ENCODE data around the gene PCCA. TPM values are rescaled to one million over a fixed set of nuclear protein-coding genes. Genes with fewer than 3 reads are reported as not detected.

PCCA gene
- total RNA-seq, 4 donors from 2014 or later = 33.8 to 40.3 (median 39.0) TPM

DNA sequence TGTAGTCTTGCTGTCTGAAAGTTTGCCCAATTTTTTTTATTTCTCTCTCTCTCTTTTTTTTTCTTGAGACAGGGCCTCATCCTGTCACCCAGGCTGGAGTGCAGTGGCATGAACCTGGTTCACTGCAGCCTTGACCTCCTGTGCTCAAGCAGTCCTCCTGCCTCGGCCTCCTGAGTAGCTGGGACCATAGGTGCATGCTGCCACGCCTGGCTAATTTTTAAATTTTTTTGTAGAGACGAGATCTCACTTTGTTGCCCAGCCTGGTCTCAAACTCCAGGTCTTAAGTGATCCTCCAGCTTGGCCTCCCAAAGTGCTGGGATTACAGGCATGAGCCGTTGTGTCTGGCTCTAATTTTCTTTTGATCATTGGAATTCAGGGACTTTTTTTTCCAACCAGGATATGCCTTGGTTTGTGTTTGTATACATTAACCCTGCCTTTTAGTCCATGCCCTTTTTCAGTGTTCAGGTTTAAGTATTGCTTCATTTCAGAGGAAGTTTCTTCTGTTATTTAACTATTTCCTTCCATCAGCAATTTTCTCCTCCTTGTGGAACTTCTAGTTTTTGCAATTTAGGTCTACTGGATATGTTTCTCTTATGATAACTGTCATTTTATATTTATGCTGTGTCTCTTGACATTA is 201.4 kb downstream of the PCCA start:
- H3K36me3 ChIP-seq = peaks cover 0 to 5% (median 0%) of the 10 kb centered on the region in 4 donors
- WGBS = 92% methylated on average over 4 of the region's 4 CpGs
- no peaks in the 10 kb centered on the region for H3K4me1 ChIP-seq
- no peak overlapping the region for H3K4me3 ChIP-seq
- TF ChIP-seq, protein P1, sequence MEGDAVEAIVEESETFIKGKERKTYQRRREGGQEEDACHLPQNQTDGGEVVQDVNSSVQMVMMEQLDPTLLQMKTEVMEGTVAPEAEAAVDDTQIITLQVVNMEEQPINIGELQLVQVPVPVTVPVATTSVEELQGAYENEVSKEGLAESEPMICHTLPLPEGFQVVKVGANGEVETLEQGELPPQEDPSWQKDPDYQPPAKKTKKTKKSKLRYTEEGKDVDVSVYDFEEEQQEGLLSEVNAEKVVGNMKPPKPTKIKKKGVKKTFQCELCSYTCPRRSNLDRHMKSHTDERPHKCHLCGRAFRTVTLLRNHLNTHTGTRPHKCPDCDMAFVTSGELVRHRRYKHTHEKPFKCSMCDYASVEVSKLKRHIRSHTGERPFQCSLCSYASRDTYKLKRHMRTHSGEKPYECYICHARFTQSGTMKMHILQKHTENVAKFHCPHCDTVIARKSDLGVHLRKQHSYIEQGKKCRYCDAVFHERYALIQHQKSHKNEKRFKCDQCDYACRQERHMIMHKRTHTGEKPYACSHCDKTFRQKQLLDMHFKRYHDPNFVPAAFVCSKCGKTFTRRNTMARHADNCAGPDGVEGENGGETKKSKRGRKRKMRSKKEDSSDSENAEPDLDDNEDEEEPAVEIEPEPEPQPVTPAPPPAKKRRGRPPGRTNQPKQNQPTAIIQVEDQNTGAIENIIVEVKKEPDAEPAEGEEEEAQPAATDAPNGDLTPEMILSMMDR (IDR thresholded peaks at IDR 0.05) = no peak
- TF ChIP-seq POLR2A (IDR thresholded peaks at IDR 0.05; ENCODE audit: low read depth) (no peak), EP300 (IDR thresholded peaks at IDR 0.05) (no peak), POLR2AphosphoS5 (IDR thresholded peaks at IDR 0.05) (no peak)
- H3K27me3 ChIP-seq = no peaks in the 10 kb centered on the region
- intact Hi-C loops (cut with DNase I) = no loop called here
- no peak overlapping the region for H3K27ac ChIP-seq (replicated peaks in 1 of 4)
- H3K9me3 ChIP-seq = no peaks in the 10 kb centered on the region
- DNase-seq (ENCODE audit: extremely low spot score) = no peak

DNA sequence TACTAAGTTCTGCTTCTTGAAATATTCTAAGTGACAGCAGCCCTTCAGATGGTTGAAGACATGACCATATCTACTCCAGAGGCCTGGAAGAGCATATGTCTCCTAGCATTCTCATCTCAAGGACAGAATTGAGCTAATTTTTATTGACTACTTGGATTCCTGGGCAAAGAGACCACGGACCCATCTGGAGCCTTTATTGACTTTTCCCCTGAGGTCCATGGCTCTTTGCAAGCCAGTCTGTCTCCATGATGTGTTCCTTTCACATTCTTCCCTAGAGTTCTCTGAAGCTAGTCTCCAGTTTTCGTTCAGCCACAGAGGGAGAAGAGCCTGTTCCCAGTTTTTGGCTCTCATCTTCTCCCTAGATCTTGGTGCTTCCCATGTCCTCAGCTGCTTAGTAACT is 202.7 kb downstream of the PCCA start:
- WGBS = 92% methylated on average over 2 of the region's 2 CpGs
- intact Hi-C loops (cut with DNase I) = no loop called here
- no peak overlapping the region for H3K4me3 ChIP-seq

DNA sequence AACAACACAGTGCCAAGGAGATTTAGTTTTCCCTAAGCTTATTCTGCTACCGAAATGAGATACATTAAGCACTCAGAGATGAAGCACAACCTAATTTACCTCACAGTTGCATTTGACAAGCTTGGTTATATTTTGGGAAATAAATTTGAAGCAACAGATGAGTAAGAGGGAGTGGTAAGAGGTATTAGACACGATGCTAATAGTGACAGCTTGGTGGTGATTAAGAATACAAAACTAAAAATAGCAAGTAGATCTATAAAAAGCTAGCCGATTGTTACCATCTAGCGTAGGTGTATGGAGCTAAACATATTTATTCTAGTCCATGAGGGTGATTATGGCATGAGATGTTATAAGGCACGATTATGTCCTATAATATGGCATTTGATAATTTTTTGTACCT is 208.5 kb downstream of the PCCA start:
- no peaks in the 10 kb centered on the region for H3K27me3 ChIP-seq
- no peak overlapping the region for H3K27ac ChIP-seq (replicated peaks in 1 of 4)
- H3K36me3 ChIP-seq = peaks cover 0 to 7% (median 0%) of the 10 kb centered on the region in 4 donors
- H3K9me3 ChIP-seq = no peaks in the 10 kb centered on the region
- no peak overlapping the region for H3K4me3 ChIP-seq
- 73% methylated on average over 5 of the region's 5 CpGs for WGBS
- DNase-seq (ENCODE audit: extremely low spot score) = no peak
- TF ChIP-seq POLR2A (IDR thresholded peaks at IDR 0.05; ENCODE audit: low read depth) = no peak
- no peak for TF ChIP-seq EP300 (IDR thresholded peaks at IDR 0.05)
- TF ChIP-seq POLR2AphosphoS5 (IDR thresholded peaks at IDR 0.05) = no peak
- TF ChIP-seq, protein P1 (IDR thresholded peaks at IDR 0.05) = no peak
- intact Hi-C loops (cut with DNase I) = no loop called here
- no peaks in the 10 kb centered on the region for H3K4me1 ChIP-seq

More for the DNA sequence above, 202.7 kb downstream of the PCCA start:
- DNase-seq (ENCODE audit: extremely low spot score) = no peak
- TF ChIP-seq POLR2AphosphoS5 (IDR thresholded peaks at IDR 0.05) = no peak
- Histone ChIP-seq H3K4me1 (no peaks in the 10 kb centered on the region), H3K9me3 (no peaks in the 10 kb centered on the region), H3K27me3 (no peaks in the 10 kb centered on the region), H3K27ac (replicated peaks in 1 of 4) (no peak overlapping the region), H3K36me3 (peaks cover 0 to 5% (median 0%) of the 10 kb centered on the region in 4 donors)

DNA sequence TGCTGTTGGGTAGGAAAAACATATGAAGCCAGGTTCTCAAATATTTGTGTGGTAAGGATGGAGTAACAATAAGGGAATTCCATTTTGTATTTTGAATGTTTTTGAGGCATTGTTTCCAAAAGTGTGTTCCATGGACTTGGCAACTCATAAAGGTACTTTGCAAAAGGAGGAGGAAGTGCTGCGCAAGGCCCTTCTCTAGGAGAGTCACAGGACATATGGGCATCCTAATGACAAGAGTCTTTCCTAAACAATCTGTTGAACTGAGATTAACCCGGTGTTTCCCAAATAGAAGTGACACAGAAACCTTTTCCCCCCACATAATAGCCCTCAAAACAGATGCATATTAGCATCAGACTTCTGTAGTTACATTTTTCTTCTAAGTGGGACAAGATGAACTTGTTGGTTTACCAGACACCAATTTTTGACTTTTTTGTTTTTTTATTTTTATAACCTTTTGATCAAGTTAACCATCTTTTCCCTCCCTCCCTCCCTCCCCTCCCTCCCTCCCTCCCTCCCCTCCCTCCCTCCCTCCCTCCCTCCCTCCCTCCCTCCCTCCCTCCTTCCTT is 209.3 kb downstream of the PCCA start:
- intact Hi-C loops (cut with DNase I) = no loop called here

DNA sequence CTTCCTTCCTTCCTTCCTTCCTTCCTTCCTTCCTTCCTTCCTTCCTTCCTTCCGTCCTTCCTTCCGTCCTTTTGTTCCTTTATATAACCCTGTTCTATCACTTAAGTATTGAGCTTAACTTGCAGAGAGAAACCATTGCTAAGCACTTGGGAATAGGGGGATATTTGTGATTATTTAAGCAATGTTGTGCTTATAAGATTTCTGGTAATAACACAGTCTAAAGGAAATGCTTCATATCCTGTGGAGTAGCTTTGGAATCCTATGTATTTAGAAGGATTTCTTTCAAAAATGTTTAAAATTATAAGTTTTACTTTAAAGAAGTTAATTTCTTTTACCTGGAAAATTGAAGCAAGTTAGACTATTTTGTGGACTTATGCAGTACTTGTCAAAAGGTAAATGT is 209.8 kb downstream of the PCCA start:
- no peak for TF ChIP-seq POLR2A (IDR thresholded peaks at IDR 0.05; ENCODE audit: low read depth)
- DNase-seq (ENCODE audit: extremely low spot score) = no peak

More for the DNA sequence above, 209.3 kb downstream of the PCCA start:
- 94% methylated on average over 2 of the region's 2 CpGs for WGBS
- no peaks in the 10 kb centered on the region for H3K9me3 ChIP-seq
- TF ChIP-seq EP300 (IDR thresholded peaks at IDR 0.05) (no peak), POLR2AphosphoS5 (IDR thresholded peaks at IDR 0.05) (no peak), POLR2A (IDR thresholded peaks at IDR 0.05; ENCODE audit: low read depth) (no peak)
- TF ChIP-seq, protein P1 (IDR thresholded peaks at IDR 0.05) = no peak
- H3K27ac ChIP-seq (replicated peaks in 1 of 4) = no peak overlapping the region
- no peak for DNase-seq (ENCODE audit: extremely low spot score)
- no peaks in the 10 kb centered on the region for H3K27me3 ChIP-seq
- H3K4me1 ChIP-seq = no peaks in the 10 kb centered on the region
- H3K4me3 ChIP-seq = no peak overlapping the region
- H3K36me3 ChIP-seq = peaks cover 0 to 7% (median 0%) of the 10 kb centered on the region in 4 donors

More for the DNA sequence above, 209.8 kb downstream of the PCCA start:
- Histone ChIP-seq H3K27me3 (no peaks in the 10 kb centered on the region), H3K4me3 (no peak overlapping the region), H3K4me1 (no peaks in the 10 kb centered on the region), H3K27ac (replicated peaks in 1 of 4) (no peak overlapping the region), H3K36me3 (peaks cover 0 to 7% (median 0%) of the 10 kb centered on the region in 4 donors), H3K9me3 (no peaks in the 10 kb centered on the region)
- WGBS = 82% methylated on average over 2 of the region's 2 CpGs
- intact Hi-C loops (cut with DNase I) = no loop called here

Data from esophagus muscularis mucosa (tissue), 4 donors.